Panc1 (cell line): Measurements from ENCODE around the gene NIT1. TPM values are rescaled to one million over a fixed set of nuclear protein-coding genes. Genes with fewer than 3 reads are reported as not detected.

Source experiments
- ATAC-seq: fragments of 200-7000 bp; cut with Tn5 transposase; 2 replicates; pipeline ENCODE4 v1.9.1; 2020; ENCODE audit warnings: mild to moderate bottlenecking, moderate library complexity
- BruUV-seq: library from RNA; stranded (reverse); fragments of 400-500 nt; replicated peaks from 2 replicates; lab custom pipeline; 2021; lab: Mats Ljungman, UMichigan
- CTCF ChIA-PET: fragments of 300-600 bp; sonication (Branson Sonifier 250); formaldehyde crosslinking; loops from one replicate; lab custom pipeline; 2022; ENCODE audit warnings: antibody characterized with exemption; lab: Charles Lee
- POLR2A ChIA-PET: fragments of 300-600 bp; sonication (Branson Sonifier 250); formaldehyde crosslinking; loops from one replicate; lab custom pipeline; 2022; ENCODE audit warnings: antibody characterized with exemption; lab: Charles Lee
- DNase-seq: peaks from one replicate; pipeline ENCODE4 v3.0.0-alpha.2; 2010; ENCODE audit warnings: low read depth, low spot score
- H3K27ac ChIP-seq: 2 replicates; pipeline ENCODE4 v1.5.1; 2011; ENCODE audit warnings: mild to moderate bottlenecking, low read length, inconsistent platforms
- H3K27me3 ChIP-seq: fragments of 200-500 bp; sonication (Bioruptor generic); 2 replicates; pipeline ENCODE4 v1.6.0; 2014; ENCODE audit warnings: low read length, inconsistent platforms; ENCODE audit not compliant: control insufficient read depth, insufficient read depth
- H3K36me3 ChIP-seq: fragments of 200-500 bp; sonication (Bioruptor generic); 2 replicates; pipeline ENCODE4 v1.5.1; 2014; ENCODE audit warnings: inconsistent platforms, mild to moderate bottlenecking, low read length, moderate library complexity; ENCODE audit not compliant: control insufficient read depth, insufficient read depth
- H3K4me1 ChIP-seq: 2 replicates; pipeline ENCODE4 v1.5.1; 2011; ENCODE audit warnings: inconsistent platforms, mild to moderate bottlenecking, low read length, moderate library complexity; ENCODE audit not compliant: control insufficient read depth, insufficient read depth
- H3K4me3 ChIP-seq, 2 experiments: 2 replicates each; pipeline ENCODE4 v1.5.1; 2011 to 2012; ENCODE audit warnings: low read depth in 2 of 2, low read length in 2 of 2, mild to moderate bottlenecking in 2 of 2, inconsistent platforms in 1 of 2, moderate library complexity in 1 of 2
- H3K9me3 ChIP-seq: fragments of 200-500 bp; sonication (Bioruptor generic); 2 replicates; pipeline ENCODE4 v1.5.1; 2014; ENCODE audit warnings: low read depth, mild to moderate bottlenecking, inconsistent platforms, low read length, moderate library complexity; ENCODE audit not compliant: control insufficient read depth, insufficient read depth
- CTCF ChIP-seq: fragments of 450-650 bp; IDR thresholded peaks from 2 replicates; pipeline ENCODE4 v1.5.1; 2017; ENCODE audit warnings: mild to moderate bottlenecking
- POLR2AphosphoS5 ChIP-seq: IDR thresholded peaks from 2 replicates; pipeline ENCODE4 v1.6.1; 2012; ENCODE audit warnings: mild to moderate bottlenecking, low read depth, low read length, moderate library complexity
- REST ChIP-seq, 2 experiments: IDR thresholded peaks; 2 replicates each; pipeline ENCODE4 v1.6.1; 2011 to 2012; ENCODE audit warnings: low read depth in 2 of 2, control low read depth in 1 of 2, low read length in 1 of 2, mild to moderate bottlenecking in 1 of 2, moderate library complexity in 1 of 2; ENCODE audit not compliant: insufficient read depth in 1 of 2
- SIN3A ChIP-seq: IDR thresholded peaks from 2 replicates; pipeline ENCODE4 v1.6.1; 2012; ENCODE audit warnings: low read depth, mild to moderate bottlenecking, low read length, moderate library complexity, borderline replicate concordance; ENCODE audit not compliant: insufficient read depth
- TCF7L2 ChIP-seq: IDR thresholded peaks from 2 replicates; pipeline ENCODE4 v1.6.1; 2011; ENCODE audit warnings: mild to moderate bottlenecking, low read depth, low read length, inconsistent platforms
- in situ Hi-C: cut with HindIII; loops from 2 replicates; pipeline ENCODE4 v1.10.0; 2016; ENCODE audit warnings: low sequenced_read_pairs, low pct_unique_long_range_greater_than_20kb
- intact Hi-C: fragments of 100-400 bp; cut with micrococcal nuclease; formaldehyde crosslinking; loops from one replicate; pipeline ENCODE4 v1.10.0; 2022; ENCODE audit not compliant: unreplicated experiment
- total RNA-seq: library from RNA; stranded (reverse); gene quantifications from one replicate; pipeline ENCODE4 v1.2.1, GENCODE V29; 2021; ENCODE audit not compliant: unreplicated experiment

NIT1 gene
- total RNA-seq, 1 experiment from 2014 or later = 31.3 TPM

- Histone ChIP-seq H3K27ac (no peak overlapping the region), H3K36me3 (no peaks in the 10 kb centered on the region; the same call in 1 of the 2 replicates), H3K27me3 (no peaks in the 10 kb centered on the region), H3K4me1 (no peaks in the 10 kb centered on the region), H3K4me3 (no peak overlapping the region), H3K9me3 (no peaks in the 10 kb centered on the region)
- TF ChIP-seq TCF7L2 (no peak), REST (IDR thresholded peaks at IDR 0.05; ENCODE audit: insufficient read depth in 1 of 2, low read depth in 2 of 2, low read length in 1 of 2) (no peak), SIN3A (no peak), CTCF (no peak), POLR2AphosphoS5 (no peak)
- ChIA-PET POLR2A (interaction anchor here (0.9 kb wide), 1 partner anchor 21 kb away, joined by 7 read pairs; the partner anchor contains the start of genes NIT1 and PFDN2), CTCF (no interaction called here)
- in situ Hi-C loops (no loop called here), intact Hi-C loops (no loop called here)
- no peak for DNase-seq
- ATAC-seq = no peak
- BruUV-seq = no TSS peak
Observed at GRCh38 chr1:161137881-161138280, 20.0 kb downstream of the NIT1 start.

GRCh38 chr1:161138431-161138830 is 20.5 kb downstream of the NIT1 start:
- POLR2A ChIA-PET = interaction anchor here (0.9 kb wide), 1 partner anchor 21 kb away, joined by 7 read pairs; the partner anchor contains the start of genes NIT1 and PFDN2
- TF ChIP-seq TCF7L2 (no peak), REST (IDR thresholded peaks at IDR 0.05; ENCODE audit: insufficient read depth in 1 of 2, low read depth in 2 of 2, low read length in 1 of 2) (no peak), SIN3A (no peak), CTCF (no peak), POLR2AphosphoS5 (no peak)
- ATAC-seq (no peak), DNase-seq (no peak)
- H3K27me3 ChIP-seq = no peaks in the 10 kb centered on the region
- intact Hi-C loops = no loop called here
- H3K27ac ChIP-seq = no peak overlapping the region
- in situ Hi-C loops = no loop called here
- no TSS peak for BruUV-seq
- H3K9me3 ChIP-seq = no peaks in the 10 kb centered on the region
- no peaks in the 10 kb centered on the region; the same call in 1 of the 2 replicates for H3K36me3 ChIP-seq
- no peak overlapping the region for H3K4me3 ChIP-seq
- H3K4me1 ChIP-seq = no peaks in the 10 kb centered on the region
- CTCF ChIA-PET = no interaction called here
